HG03571 (cell line): ENCODE data around the gene ZMIZ1.

Experiments used
- ATAC-seq: cut with Tn5 transposase; IDR thresholded peaks from one replicate; pipeline ENCODE4 v1.9.1; 2021; ENCODE audit not compliant: unreplicated experiment

ZMIZ1 gene

DNA sequence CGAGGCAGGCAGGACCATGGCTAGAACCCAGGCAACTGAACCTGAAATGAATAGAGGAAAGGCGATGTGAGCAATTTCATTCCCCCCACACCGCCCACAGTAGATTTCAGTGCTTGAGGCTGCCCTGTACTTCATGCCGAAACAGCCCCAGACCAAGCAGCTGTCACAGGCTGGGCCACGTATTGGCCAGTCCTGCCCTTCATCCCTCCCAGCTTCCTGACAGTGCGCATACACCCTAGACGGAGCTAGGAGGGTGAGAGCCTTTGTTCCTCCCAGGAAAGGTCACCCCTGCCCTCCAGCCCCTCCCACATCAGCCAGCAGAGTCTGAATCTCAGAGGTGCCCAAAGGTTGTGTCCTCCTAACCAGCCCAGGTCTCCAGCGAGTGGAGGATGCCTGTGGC, 98.8 kb downstream of the ZMIZ1 start:
- ATAC-seq: no peak

DNA sequence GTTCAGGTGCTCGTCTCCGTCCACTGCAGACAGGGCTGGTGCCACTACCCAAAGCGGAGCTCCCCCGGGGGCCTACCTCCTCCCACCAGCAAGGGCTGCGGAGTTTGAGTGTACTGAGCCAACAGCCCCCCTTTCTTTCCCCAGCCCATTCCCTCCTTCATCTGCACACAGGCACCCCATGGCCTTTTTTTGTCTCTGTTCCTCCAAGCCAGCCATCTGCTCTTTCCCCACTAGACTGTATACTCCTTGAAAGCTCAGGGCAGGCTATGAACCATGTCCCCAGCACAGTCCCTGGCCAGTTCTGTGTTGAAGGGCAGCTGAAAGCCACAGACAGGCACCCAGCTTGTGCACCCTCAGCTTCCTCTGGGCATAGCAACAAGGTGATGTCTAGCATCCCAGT, 99.4 kb downstream of the ZMIZ1 start:
- ATAC-seq: no peak

DNA sequence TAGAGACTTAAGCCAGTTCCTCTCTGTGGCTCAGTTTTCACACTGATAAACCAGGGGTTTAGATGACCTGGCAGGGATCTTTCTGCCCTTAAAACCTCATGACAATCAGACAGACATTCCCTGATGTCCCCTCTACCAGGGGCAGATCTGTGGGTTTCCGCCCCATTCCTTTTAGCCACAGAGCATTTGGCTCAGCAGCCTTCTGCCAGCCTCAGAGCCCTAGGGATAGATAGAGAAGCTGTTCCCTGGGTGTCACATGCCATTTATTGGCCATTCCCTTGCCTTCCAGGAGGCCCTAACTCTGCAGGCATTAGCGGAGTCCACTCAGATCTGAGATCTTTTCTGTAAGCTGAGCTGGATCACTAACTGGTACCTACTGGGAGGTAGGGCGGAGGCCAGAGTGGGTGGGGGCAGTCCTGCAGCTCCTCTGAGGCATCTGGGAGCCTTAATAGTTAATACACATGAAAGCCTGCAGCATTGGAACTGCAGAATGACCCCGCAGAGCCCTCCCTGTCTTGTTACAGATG, 101.5 kb downstream of the ZMIZ1 start:
- no peak for ATAC-seq

DNA sequence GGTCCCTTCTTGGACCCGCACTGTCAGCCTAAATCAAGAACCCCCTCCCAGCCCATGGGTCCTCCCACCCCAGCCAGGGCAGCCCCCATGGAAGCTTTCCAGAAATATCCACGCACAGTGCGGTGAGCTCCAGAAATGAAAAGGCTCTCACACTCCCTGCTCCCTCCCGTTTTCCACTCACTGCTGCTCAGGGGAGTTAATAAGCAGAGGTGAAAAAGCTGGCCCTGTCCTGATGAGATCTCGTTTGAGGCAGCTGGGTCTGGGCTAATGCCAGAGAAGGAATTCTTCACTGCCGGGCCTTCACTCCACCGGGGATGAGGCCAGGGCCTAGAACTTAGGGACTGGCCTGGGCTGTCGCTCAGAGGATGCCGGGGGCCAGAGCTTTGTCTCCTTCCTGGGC, 102.2 kb downstream of the ZMIZ1 start:
- no peak for ATAC-seq

DNA sequence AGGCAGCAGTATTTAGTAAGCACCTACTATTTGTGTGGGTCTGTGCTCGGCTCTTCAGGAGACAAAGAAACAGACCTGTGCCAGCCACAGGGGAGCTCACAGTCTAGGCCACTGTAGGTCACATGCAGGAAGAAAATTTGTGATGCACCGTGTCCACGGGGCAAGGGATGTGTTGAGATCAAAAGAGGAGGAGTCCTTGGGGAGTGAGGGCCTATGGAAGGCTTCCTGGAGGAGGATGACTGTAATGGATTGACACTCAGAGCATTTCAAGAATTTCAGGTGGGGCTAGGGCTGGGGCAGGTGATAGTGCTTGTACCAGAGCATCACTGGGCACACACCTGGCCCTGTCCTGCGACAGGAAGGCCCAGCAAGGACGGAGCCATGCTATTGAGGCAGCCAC, 102.7 kb downstream of the ZMIZ1 start:
- ATAC-seq: no peak

DNA sequence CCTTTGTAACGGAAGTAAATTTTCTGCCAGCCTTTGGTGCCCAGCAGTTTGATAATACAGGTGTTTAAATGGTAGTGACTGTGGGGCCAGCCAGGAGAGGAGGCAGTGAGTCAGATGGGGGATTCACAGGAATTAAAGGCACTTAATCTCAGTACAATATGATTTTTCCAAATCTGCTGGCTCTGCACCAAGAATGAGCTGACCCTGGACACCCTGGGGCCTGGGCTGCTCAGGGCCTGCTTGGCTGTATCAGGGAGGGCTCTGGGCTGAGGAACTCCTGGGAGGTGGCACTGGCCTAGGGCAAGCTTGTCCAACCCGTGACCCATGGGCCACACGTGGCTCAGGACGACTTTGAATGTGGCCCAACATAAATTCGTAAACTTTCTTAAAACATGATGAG, 104.1 kb downstream of the ZMIZ1 start:
- no peak for ATAC-seq

DNA sequence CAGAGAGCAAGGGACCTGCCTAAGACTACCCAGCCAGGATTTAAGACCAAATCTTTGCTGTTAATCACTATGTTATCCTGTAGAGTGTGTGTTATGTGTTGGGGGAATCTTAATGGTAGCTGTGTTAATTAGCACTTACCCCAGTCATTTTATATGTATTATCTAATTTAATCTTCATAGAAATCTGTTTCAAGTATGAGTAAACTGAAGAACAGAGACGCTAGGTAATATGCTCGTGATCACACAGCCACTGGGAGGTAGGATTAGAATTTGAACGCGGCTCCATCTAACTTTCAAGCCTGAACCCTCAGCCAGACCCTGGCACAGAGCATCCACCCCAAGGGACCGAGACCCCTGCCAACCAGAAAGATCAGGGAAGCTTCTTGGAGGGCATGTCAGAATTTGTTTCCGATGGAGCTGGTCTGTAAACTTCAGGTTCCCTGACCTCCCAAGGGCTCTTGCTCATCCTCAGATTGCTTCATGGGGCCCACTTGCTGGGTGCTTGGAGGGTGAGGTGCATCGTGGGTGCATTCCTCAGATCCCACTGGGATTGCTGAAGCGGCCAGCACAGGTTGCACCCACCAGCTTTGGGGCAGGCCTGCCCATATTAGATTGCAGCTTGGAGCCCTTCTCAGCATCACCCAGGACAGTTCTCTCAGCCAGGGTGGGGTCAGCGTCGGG, 105.0 kb downstream of the ZMIZ1 start:
- ATAC-seq: no peak

DNA sequence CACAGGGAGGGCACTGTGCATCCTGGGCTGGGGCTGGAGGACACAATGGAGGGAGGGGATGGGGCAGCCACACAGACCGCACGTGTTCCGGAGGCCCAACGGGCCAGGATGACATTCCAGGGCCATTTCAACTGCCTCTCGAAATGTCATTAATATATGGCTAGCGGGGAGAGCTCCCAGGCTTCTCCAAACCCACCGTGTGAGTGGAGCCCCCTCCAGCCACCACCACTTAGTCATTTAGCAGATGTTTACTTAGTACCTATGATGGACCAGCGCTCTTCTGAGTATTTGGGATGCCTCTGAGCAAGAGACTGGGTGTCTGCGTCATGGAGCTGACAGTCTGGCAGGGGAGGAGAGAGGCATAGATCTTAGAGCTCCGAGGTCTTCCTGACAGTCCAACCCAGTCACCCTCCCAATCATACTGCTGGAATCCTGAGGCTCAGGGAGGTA, 107.3 kb downstream of the ZMIZ1 start:
- ATAC-seq: no peak

DNA sequence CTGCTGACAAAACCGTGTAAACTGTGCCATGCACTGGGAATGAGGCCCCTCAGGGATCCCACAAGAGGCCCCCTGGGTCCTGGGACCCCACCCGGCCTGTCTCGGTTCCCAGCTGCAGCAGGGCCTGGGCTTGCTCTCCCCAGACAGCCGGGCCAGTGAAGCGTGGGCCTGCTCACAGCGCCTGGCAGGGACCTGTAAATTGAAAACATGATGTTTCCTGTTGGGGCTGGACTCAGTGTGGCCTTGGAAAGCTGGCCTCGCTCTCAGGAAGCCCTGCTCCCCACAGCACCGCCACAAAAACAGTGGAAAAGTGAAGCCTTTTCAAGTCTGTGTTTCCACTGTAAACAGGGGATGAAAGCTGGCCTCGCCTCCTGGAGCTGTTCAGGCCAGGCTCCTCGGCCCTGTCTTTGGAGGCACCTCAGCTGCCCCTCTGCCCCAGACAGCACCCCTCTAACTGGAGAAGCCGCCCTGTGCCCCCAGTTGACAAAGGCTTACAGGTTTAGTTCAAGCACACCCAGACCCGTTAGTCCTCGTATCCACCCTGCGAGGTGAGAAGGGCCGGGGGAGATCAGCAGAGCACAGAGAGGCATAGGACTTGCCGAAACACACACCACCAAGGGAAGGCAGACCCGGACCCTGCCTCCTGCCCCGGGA, 108.3 kb downstream of the ZMIZ1 start:
- ATAC-seq: no peak

DNA sequence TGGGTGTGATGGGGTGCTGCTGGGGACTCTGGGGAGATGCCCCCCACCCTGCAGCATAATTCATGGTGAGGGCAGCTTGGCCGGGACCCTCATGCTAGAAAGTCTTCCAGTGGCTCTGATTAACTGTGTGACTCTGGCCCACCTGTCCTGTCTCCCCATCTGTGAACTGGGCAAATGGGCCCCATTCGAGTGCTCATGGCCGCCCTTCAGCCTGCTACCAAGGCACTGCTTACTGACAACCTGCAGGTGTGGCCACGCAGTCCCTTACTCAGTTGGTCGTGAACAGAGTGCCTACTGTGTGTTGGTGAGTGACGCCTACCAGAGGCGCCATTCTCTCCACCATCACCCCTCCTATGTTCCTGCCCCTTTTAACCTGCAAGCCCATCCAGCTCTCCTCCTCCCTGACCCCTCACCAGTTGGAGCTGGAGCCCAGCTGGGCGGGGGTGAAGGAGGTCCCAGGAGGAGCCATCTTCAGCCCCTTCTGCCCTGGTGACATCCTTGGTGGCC, 109.4 kb downstream of the ZMIZ1 start:
- no peak for ATAC-seq

DNA sequence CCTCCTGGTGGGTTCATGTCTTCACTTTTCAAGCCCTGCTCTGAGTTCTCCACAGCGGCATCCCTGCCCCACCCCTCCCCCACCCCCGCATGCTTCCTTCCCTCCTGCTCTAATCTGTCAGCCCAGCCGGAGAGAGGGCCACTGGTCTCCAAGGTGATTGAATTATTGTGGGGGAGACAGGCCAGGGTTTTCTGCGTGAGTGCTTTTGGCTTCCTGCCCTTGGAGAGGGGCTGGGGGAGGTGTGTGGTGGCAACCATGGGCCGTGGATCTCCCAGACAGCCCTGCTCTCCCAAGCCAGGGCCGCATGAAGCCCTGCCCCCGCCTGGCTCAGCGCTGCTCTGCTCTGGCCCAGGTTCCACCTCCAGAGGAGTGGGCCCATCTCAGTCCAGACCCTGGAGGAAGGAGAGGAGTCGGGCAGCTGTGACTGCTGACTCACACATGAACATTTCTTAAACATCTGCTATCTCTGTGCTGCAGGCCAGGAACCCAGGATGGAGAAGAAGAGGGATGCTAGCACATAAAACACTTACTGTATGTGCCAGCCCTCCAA, 109.9 kb downstream of the ZMIZ1 start:
- no peak for ATAC-seq

DNA sequence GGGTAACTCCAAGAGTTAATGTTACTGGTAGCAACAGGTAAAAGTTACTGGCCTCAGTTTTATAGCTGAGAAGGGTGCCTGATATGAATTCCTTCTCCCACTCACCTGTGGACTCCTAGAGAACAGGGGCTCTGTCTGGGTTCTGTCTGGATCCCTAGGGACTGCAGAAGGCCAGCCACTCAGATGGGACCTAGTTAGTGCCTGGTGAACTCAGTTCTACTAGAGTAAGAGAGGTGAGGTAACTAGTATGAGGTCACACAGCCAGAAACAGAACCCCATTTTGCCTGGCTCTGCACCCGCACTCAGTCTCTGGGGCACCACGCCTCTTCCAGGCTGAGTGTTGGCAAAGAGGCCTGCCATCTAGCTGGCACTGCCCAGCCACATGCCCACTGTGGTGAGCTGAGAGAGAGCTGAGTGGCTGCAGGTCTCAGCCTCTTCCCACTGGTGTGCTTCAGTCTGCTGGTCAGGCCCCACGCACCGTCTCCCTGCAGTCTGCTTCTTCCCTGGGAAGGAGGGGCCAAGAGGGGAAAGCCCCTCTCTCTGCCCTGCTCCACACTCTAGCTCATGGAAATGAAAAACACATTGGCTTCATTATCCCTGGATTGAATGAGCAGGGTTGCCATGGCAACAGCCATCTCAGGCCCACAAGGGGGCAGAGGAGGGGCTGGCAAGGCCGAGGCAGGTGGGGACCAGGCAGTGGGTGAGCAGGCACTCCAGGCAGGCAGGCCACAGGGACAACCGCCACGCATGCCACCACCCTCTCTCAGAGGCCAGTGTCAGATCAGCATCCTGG, 110.6 kb downstream of the ZMIZ1 start:
- ATAC-seq: no peak

DNA sequence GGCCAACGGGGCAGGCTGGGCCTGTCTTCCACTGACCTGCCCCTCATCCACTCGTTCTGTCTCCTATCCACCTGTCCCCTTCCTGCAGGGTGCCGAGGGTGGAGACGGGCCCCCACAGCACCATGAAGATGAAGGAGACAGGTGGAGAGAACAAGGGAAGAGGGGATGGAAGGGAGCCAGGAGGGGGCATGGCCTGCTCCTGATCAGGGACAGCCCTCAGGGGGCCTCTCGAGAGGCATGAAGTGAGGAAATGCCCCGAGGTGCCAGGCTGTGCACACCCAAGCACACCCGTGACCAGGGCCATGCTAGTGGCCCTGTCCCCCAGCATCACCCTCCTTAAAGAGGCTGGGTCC, 111.2 kb downstream of the ZMIZ1 start:
- ATAC-seq: no peak

DNA sequence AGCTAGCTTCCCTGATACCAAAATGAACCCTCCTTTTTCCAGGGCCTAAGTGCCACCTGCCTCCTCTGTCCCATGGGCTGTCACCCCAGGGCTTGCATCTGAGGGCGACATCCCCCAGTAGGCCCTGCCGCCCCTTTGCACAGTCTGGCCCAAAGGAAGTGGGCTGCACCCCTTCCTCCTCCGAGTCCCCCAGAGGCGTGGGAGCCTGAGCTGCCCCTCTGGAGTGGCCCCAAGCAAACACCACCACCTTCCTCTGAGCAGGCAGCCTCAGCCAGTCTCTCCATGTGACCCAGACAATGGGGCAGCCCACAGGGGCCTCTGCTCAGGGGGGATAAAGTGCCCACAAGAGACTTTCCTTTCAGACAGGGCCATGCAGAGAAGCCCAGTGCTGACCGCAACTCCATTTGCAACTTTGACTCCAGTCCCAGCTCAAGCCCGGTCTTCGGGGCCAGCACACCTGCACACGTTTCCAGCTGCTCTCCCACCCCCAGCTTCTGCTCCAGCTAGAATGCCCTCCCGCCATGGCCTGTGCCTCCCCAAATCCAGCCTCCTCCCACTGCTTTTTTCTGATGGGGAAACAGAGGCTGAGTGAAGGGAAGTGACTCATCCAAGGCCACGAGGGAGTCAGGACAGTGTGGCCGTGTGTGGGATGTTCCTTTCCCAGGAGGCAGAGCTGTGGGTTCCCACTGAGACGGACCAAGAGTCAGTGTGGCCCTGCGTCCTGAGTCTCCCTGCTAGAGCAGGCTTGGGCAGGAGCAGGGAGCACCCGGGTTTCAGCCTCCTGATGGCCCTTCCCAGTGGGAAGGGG, 111.9 kb downstream of the ZMIZ1 start:
- ATAC-seq: no peak

DNA sequence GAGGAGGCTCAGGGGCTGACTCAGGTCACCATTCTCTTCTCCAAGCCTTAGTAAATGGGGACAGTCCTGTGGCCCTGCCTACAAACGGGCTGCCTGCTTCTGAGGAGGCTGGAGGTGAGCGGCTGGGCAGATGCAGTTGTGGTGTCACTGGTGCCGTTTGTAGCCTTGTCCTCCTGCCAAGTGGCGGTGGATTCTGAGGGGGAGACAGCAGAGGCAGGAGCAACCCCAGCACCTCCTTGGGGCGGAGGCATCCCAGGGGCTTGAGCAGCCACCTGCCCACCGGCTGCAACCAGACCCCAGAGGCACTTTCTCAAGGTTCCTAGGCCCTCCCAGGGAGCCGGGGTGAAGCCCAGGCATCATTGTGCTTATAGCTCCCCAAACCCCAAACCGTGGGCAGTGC, 112.5 kb downstream of the ZMIZ1 start:
- no peak for ATAC-seq

DNA sequence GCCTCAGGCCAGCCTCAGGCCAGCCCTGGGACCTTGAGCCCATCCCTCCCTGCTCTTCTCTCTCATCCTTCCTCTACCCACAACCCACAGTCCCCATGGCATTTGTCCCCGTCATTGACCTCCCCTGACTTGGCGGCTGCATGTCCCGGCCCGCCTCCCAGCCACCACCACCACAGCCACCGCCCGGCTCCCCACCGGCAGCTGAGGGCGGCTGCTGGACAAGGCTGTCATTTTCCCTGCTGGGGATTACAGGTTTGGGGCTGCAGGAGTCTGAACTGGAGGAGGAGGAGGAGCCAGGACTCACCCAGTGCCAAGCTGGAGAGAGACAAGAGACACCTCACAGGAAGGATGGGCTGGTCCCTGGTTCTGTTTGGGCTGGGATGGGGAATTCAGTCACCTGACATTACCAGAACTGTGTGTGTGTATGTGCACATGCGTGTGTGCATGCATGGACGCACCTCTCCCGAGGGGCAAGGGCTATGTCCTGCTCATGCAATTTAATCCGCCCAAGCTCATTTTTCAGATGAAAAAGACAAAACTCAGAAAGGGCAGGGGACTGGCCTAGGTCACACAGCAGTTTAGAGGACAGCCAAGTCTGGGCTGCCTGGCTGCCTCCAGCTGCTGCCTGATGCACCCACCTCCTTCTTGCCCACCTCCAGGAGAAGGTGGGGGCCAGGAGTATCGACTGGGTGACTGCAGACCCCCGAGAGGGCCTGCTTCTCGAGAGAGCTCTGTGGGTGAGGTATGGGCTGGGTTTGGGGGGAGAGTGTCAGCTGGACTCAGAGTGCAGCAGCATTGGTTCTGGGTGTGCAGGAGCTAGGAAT, 113.1 kb downstream of the ZMIZ1 start:
- ATAC-seq: no peak

DNA sequence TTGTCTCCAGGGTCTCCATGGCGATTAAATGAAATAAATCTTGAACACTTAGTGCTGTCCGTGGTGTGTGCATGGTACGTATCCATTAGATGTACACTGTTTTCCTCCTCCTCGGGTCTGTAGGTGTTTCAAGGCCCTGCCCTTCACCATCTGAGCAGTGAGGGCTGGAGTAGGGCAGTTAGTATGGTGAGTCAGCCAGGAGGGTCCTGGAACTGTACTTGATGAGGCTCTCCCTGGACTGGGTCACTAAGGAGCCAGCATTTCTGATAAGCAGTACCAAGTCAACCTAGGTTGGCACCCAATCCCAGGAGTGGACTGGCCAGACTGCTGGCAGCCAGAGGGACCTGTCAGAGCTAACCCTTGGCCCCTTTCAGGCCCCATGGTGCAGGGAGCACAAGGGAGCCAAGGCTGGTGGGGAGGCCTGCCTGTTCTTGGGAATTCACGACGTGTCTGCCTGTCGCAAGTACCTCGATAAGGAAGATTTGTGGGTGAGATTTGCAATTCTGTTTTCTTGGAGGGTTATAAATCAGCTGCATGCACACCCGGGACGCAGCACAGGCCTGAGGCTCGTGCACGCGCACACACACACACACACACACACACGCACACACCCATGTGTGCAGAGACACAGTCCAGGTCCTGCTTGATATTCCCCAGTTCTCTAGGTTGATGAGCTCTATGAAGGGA, 114.2 kb downstream of the ZMIZ1 start:
- ATAC-seq: no peak

DNA sequence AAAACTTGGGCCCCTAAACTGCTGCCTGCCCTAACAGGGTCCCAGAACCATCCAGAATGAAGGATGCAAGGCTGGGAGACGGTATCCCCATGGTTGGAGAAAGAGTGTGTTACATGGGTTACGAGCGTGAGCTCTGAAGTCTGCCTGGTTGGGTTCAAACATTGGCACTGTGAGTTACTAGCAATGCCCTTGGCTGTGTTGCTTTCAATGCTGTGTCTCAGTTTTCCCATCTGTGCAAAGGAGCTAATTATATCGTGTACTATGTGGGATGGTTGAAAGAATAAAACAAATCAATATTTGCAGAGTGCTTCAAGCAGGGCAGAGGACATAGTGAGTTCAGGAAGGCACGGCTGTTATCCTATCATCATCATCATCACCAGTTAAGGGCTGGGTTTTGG, 114.7 kb downstream of the ZMIZ1 start:
- ATAC-seq: no peak

DNA sequence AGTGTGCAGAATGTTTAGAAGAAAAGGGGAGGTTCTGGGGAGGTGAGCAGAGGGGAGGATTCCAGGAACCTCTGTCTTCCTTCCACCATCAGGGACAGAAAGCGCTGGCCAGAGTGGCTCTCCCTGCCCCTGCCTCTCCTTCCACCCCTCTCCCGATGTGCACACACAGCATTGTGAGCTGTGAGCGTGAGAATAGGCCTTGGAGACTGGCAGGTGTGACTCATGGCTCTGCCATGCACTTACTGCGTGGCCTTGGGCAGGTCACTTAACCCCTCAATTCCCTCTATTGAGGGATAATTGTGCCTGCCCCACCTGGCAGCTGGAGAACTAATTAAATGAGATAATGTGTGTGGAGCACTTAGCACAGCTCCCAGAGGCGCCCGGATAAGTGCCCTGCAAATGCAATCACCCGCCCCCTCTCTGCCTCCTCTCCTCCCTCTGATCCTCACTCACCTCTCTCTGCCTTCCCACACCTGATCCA, 115.4 kb downstream of the ZMIZ1 start:
- ATAC-seq: no peak
